Stimulated activated effector memory CD8-positive, alpha-beta T cell treated with anti-CD3 and anti-CD28 coated beads, Interleukin-12 subunit alpha, Interleukin-12 subunit beta, amount 100 ng/mL, for 72 hours (primary cell): ENCODE measurements around the gene SMPD1.
A peak's percentile ranks its signal among the peaks of the same experiment; 100 is the strongest.

ENCODE experiments used
- ATAC-seq: fragments of 150-1000 bp; cut with Tn5 transposase; 2 replicates; pipeline ENCODE4 v1.10.0; 2021
- DNase-seq, 2 donors: peaks; one replicate each; pipeline ENCODE4 v3.0.0; 2021 to 2022; ENCODE audit warnings: low spot score in 2 of 2
- H3K27ac Mint-ChIP-seq: one replicate; pipeline ENCODE4 v1.8.0; 2022; ENCODE audit warnings: mild to moderate bottlenecking, mixed read lengths
- H3K36me3 Mint-ChIP-seq: one replicate; pipeline ENCODE4 v1.8.0; 2022; ENCODE audit warnings: mild to moderate bottlenecking, mixed read lengths
- H3K4me1 Mint-ChIP-seq: one replicate; pipeline ENCODE4 v1.8.0; 2022; ENCODE audit warnings: mixed read lengths
- H3K4me3 Mint-ChIP-seq: one replicate; pipeline ENCODE4 v1.8.0; 2022; ENCODE audit warnings: mild to moderate bottlenecking, mixed read lengths
- H3K9me3 Mint-ChIP-seq: one replicate; pipeline ENCODE4 v1.8.0; 2022; ENCODE audit warnings: mixed read lengths

Gene SMPD1

DNA sequence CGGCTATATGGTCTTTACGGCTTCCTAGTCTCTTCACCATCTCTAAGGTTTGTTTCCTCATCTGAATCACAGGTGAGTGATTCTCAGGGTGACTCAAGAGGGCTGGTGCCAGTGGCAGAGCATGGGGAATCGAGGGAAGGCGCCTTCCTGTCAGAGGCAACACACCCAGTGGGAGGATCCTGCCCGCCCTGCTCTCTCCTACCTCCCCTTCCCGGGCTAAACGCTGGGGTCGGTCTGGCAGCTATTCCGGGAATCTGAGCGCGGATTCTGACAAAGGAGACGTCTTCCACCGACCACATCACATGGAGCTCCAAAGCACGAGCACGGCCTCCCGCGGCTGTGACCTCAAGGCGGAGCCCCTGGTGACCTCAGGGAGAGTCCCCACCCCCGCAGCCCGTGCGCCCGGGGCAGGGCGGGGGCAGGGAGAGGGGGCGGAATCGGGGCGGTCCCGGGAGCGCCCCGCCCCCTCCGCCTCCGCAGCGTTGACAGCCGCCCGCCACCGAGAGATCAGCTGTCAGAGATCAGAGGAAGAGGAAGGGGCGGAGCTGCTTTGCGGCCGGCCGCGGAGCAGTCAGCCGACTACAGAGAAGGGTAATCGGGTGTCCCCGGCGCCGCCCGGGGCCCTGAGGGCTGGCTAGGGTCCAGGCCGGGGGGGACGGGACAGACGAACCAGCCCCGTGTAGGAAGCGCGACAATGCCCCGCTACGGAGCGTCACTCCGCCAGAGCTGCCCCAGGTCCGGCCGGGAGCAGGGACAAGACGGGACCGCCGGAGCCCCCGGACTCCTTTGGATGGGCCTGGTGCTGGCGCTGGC is at the start of gene SMPD1:
SMPD1 (plus strand) TSS at position 570 of the 813 bp plus-strand sequence; CDS start at position 695, 125 bp downstream.
- Mint-ChIP-seq H3K27ac (peak within 1 kb of the TSS; percentile 97), H3K9me3 (no peaks in the 10 kb centered on the region), H3K36me3 (peaks cover 14% of the 10 kb centered on the region), H3K4me3 (peak within 1 kb of the TSS; percentile 84), H3K4me1 (peaks cover 40% of the 10 kb centered on the region)
- ATAC-seq (peak; percentile 93), DNase-seq (peak; percentile 89 to 96)

DNA sequence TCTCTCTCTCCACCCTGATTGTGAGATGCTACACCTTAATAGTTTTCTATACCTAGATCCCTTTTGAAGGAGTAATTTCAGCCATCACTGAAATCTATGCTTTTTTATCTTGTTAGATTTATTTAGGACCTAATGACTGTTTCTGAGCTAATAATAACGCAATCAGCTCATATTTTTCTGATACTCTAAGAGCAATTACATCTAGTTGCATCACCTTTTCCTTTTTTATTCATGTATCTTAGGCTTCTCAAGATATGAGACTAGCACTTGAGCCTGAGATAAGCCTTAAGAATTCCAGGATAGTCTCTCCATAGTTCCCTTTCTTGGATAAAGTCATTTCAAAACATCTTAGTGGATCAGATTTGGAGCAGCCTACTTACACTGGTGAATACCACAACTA is 44.9 kb upstream of the SMPD1 start:
- no peaks in the 10 kb centered on the region for H3K9me3 Mint-ChIP-seq
- H3K27ac Mint-ChIP-seq: no peak overlapping the region
- ATAC-seq (no peak), DNase-seq (no peak)
- H3K4me3 Mint-ChIP-seq: no peak overlapping the region
- no peaks in the 10 kb centered on the region for H3K4me1 Mint-ChIP-seq
- no peaks in the 10 kb centered on the region for H3K36me3 Mint-ChIP-seq

DNA sequence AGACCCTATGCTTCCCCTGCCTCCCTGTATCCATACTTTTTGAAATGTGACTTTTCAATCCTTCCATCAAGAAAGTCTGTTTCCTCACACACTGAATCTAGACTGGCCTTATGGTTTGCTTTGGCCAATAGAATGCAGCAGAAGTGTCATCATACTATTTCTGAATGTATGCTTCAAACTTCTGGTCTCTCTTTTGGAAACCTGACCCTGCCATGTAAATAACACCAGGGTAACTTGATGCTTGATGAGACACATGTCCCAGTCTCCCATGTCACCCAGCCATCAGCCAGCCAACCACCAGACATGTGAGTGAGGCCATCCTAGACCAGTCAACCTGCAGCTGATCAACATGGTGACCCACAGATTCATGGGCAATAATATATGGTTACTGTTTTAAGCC is 40.2 kb upstream of the SMPD1 start:
- DNase-seq (no peak), ATAC-seq (no peak)
- Mint-ChIP-seq H3K27ac (no peak overlapping the region), H3K36me3 (no peaks in the 10 kb centered on the region), H3K4me1 (peaks cover 23% of the 10 kb centered on the region), H3K4me3 (no peak overlapping the region), H3K9me3 (no peaks in the 10 kb centered on the region)

DNA sequence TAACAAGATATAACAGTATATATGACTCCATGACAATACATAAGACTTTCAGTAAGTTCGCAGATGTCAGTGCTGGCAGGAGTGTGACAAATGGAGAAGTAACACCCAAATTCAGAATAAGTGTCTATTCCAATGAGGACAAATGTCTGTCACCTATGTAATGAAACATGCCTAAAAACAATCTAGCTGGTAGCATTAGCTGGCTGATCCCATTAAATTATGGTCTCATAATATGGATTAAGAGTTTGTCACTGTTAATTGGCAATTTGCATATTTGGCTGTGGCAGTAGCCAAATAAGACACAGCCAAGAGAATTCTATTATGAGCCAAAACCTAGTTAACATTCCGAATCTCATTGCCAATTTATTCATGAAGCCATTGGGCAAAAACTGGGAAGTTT is 39.8 kb upstream of the SMPD1 start:
- DNase-seq: no peak
- H3K27ac Mint-ChIP-seq: no peak overlapping the region

GRCh38 chr11:6351782-6352382 is 38.4 kb upstream of the SMPD1 start:
- Mint-ChIP-seq H3K27ac (peak overlapping the region; percentile 46), H3K4me1 (peaks cover 31% of the 10 kb centered on the region), H3K36me3 (no peaks in the 10 kb centered on the region), H3K4me3 (peak overlapping the region; percentile 17), H3K9me3 (no peaks in the 10 kb centered on the region)
- DNase-seq (no peak), ATAC-seq (peak; percentile 98)

More for the DNA sequence above, 39.8 kb upstream of the SMPD1 start:
- H3K36me3 Mint-ChIP-seq: no peaks in the 10 kb centered on the region
- no peak for ATAC-seq
- peaks cover 23% of the 10 kb centered on the region for H3K4me1 Mint-ChIP-seq
- H3K4me3 Mint-ChIP-seq: no peak overlapping the region
- no peaks in the 10 kb centered on the region for H3K9me3 Mint-ChIP-seq

GRCh38 chr11:6353367-6353987 is 36.8 kb upstream of the SMPD1 start:
- no peak for ATAC-seq
- H3K4me1 Mint-ChIP-seq: peaks cover 46% of the 10 kb centered on the region
- H3K4me3 Mint-ChIP-seq: no peak overlapping the region
- no peak overlapping the region for H3K27ac Mint-ChIP-seq
- peak; percentile 47 to 80 for DNase-seq
- no peaks in the 10 kb centered on the region for H3K36me3 Mint-ChIP-seq
- no peaks in the 10 kb centered on the region for H3K9me3 Mint-ChIP-seq

DNA sequence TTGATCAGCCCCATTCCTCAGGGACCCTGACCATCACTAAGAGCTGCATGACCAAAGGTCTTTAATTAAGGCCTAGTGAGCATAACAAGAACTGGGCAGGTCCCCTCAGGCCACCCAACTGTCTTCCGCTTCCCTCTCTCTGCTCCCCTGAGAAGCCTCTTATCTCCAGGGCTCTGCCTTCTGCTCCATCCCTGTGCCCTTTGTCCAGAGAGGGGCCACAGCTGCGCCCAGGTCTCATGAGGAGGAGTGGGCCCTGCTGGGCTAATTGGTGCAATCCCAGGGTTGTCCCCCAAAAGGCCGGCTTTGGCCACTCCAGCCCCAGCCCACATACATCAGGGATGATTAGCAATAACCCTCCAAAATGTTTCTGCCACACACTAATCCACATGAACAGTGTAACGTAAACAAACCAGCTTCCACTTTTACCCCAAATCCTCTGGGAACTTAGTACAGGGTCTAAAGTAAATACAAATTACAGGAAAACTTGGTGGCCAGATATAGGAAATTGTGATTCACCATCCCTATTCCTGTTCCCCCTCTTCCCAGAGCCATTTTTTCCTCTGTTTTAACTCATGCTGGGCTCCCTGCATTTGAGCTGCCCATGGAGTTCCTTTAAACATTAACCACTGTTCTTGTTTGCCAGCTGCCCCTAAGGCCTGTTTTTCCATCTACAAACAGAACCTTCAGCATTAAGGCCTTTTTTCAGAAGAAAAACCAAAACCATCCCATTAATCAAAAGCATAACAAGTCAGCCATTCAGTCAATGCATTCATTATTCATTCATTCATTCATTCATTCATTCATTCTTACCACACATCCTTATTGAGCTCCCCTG is 35.4 kb upstream of the SMPD1 start:
- no peak for ATAC-seq
- Mint-ChIP-seq H3K27ac (no peak overlapping the region), H3K4me1 (peaks cover 46% of the 10 kb centered on the region), H3K9me3 (no peaks in the 10 kb centered on the region), H3K36me3 (no peaks in the 10 kb centered on the region), H3K4me3 (no peak overlapping the region)
- DNase-seq: no peak

GRCh38 chr11:6356503-6357055 is 33.7 kb upstream of the SMPD1 start:
- Mint-ChIP-seq H3K4me3 (no peak overlapping the region), H3K36me3 (no peaks in the 10 kb centered on the region), H3K4me1 (peaks cover 44% of the 10 kb centered on the region), H3K9me3 (no peaks in the 10 kb centered on the region), H3K27ac (peak overlapping the region; percentile 20)
- no peak for DNase-seq
- no peak for ATAC-seq

DNA sequence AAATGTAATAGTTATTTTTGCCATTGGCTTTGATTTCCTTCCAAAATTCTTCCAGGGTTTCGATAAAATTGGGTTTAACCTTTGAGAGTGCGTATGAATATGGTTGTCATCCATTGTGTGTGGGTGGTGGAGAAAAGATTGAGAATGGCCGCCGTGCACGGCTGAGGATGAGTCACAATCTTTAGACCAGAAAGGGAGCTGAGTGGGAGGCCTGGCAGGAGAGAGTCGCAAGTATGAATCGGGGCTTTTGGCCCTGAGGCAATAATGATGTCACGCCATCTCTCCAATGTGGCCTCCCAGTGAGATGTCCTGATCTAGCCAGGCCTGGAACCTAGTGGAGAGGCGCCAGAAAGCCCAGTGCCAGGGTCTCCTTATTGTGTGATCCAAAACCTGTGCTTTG is 33.1 kb upstream of the SMPD1 start:
- Mint-ChIP-seq H3K27ac (peak overlapping the region; percentile 67), H3K4me1 (peaks cover 38% of the 10 kb centered on the region), H3K9me3 (no peaks in the 10 kb centered on the region), H3K36me3 (no peaks in the 10 kb centered on the region), H3K4me3 (peak overlapping the region; percentile 0)
- DNase-seq (peak; percentile 17 to 57), ATAC-seq (peak; percentile 95)

DNA sequence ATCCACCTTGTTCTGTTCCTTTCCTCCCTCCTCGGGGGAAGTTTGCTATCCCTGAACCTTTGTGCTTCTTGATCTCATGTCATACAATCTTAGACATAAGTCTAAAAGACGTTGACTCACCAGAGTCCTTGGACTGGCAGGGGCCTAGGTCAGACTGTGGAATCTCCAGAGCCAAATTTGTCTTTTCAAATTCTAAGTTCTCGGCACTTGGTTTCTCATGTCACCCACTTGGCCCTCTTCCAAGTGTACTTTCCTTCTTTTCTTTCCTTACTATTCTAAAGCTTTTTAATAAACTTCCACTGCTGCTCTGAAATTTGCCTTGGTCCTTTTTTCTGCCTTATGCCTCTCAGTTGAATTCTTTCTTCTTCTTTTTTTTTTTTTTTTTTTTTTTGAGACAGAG is 30.1 kb upstream of the SMPD1 start:
- Mint-ChIP-seq H3K4me1 (peaks cover 22% of the 10 kb centered on the region), H3K4me3 (no peak overlapping the region), H3K27ac (no peak overlapping the region), H3K9me3 (no peaks in the 10 kb centered on the region), H3K36me3 (no peaks in the 10 kb centered on the region)
- DNase-seq (no peak), ATAC-seq (no peak)

DNA sequence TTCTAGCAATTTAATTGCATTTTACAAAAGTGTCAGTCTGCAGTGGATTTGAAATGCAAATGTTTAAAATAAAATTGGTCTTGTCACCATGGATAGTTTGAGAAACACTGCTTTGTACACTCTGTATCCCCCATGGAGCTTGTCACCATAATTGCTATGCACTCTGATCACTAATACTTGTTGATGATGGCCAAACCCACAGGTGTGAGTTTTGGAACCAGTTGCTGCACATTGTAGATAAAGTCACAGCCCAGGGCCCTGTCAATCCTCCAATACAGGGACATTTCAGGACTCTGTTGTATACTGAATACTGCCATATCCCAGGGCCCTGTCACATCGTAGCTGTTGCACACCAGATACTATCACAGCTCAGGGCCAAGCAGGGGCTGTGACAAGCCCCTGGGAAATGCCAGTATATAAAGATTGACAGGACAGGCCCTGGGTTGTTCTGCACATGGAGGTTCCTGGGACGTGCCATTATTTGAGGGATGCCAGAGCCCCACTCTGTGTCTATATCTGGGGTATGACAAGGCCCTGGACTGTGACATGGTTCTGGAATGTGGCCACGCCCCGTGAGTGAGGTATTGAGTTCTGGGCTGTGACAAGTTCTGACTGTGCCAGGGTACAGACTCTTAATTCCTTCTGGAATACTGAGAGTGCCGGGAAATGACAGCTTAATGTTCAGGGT is 27.9 kb upstream of the SMPD1 start:
- H3K4me3 Mint-ChIP-seq: no peak overlapping the region
- no peaks in the 10 kb centered on the region for H3K36me3 Mint-ChIP-seq
- no peak for DNase-seq
- no peak for ATAC-seq
- no peak overlapping the region for H3K27ac Mint-ChIP-seq
- H3K4me1 Mint-ChIP-seq: peaks cover 10% of the 10 kb centered on the region
- H3K9me3 Mint-ChIP-seq: no peaks in the 10 kb centered on the region

- ATAC-seq (peak; percentile 91), DNase-seq (peak; percentile 61 to 78)
- Mint-ChIP-seq H3K9me3 (no peaks in the 10 kb centered on the region), H3K4me1 (peaks cover 3% of the 10 kb centered on the region), H3K36me3 (no peaks in the 10 kb centered on the region), H3K27ac (no peak overlapping the region), H3K4me3 (no peak overlapping the region)
Measured at GRCh38 chr11:6362873-6363678, 27.2 kb upstream of the SMPD1 start.

DNA sequence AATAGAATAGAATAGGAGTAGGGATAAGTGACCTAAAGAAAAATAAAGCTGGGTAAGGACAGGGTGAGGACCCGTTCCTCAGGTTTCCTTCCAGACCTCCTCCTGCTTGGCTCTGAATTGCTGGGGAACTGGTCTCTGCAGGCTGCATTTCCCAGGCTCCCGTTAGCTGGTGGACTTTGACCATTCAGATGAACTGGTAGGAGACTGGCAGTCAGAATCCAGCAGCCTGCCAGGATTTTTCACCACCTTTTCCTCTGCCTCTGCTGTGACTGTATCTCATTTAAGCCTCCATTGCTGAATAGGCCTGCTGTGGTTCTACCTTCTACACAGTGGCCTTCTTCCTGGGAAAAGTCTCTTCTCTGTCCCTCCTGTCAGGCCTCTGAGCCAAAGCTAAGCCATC is 24.6 kb upstream of the SMPD1 start:
- DNase-seq (no peak), ATAC-seq (no peak)
- Mint-ChIP-seq H3K4me1 (no peaks in the 10 kb centered on the region), H3K27ac (no peak overlapping the region), H3K4me3 (no peak overlapping the region), H3K9me3 (no peaks in the 10 kb centered on the region), H3K36me3 (no peaks in the 10 kb centered on the region)

DNA sequence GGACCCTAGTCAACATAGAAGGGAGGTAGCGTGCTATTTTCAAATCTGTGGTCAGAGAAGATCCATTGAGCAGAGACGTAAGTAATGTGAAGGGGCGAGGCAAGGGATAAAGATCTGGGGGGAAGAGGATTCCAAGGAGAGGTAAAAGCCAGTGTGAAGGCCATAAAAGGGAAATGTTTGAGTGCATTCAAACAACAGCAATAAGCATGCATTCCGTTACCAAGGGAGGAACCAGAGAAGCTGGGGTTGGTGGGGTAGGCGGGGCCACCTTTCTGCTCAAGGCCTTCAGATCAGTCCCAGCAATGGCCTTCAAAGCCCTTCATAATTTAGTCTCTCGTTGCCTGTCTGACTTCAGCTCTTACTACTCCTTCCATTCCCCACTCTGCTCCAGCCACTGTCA is 18.4 kb upstream of the SMPD1 start:
- H3K27ac Mint-ChIP-seq: no peak overlapping the region
- H3K9me3 Mint-ChIP-seq: no peaks in the 10 kb centered on the region
- H3K4me1 Mint-ChIP-seq: no peaks in the 10 kb centered on the region
- DNase-seq (no peak), ATAC-seq (no peak)
- no peaks in the 10 kb centered on the region for H3K36me3 Mint-ChIP-seq
- no peak overlapping the region for H3K4me3 Mint-ChIP-seq
